GM08714 (cell line): ENCODE data around the gene ATP10B.

Experiments
- H3K4me3 ChIP-seq: fragments of 200-500 bp; sonication (Bioruptor generic); 2 replicates; pipeline ENCODE4 v1.5.1; 2014; ENCODE audit warnings: mild to moderate bottlenecking, low read length, inconsistent platforms
- ZNF274 ChIP-seq: IDR thresholded peaks from 2 replicates; pipeline ENCODE4 v1.6.1; 2012; ENCODE audit warnings: mild to moderate bottlenecking, low read depth, low read length

Gene ATP10B

DNA sequence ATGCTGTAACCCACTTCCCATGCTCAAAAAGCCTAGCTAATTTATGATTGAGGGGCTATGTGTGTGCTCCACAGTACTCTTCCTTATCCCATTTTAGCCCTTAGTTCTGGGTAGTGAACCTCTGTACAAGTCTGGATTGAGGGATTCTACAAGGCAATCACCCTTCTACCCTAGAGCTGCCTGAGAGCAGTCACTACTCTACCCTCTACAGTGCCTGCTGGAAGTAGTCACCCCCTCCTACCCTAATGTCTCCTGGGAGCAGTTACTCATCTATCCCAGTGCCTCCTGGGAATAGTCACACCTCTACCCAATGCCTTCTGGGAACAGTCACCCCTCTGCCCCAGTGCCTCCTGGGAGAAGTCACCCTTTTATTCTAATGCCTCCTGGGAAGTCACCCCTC is 150.6 kb downstream of the ATP10B start:
- TF ChIP-seq ZNF274, result no peak
- no peak overlapping the region for H3K4me3 ChIP-seq

DNA sequence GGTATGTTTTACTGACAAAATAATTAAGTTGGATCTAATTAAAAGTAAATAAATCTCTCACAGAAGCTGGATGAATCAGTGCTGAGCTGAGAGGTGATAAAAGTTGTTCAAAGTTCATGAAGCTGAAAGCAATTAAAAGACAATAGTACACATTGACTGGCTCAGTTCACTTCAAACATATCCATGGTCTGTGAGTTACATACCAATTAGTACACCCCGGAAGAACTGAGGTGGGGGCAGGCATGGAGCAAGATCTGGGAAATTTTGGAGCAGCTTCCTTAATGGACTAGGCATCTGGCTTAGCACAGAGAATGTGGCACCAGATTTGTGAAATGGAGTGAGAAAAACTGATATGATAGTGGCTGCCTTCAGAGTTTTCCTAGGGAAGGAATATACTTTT is 152.7 kb downstream of the ATP10B start:
- no peak for TF ChIP-seq ZNF274
- no peak overlapping the region for H3K4me3 ChIP-seq

DNA sequence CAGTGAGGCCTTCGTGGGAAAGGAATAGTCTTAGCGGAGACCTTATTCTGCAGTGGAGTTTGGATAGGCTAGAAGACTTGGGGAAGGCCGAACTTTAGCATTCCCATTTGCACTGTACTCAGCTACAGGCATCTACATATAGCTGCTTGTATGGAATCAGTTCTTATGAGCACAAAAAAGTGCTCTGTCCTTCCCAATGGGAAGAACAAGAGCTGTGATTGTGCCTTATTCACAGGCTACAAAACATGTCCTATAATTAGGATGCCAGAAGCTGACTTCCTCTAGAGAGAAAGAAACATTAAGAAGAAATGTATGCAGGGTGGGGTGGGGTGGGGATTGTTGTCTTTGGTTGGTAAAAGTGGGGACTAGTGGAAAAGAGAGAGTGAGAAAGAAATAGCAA is 154.7 kb downstream of the ATP10B start:
- no peak for TF ChIP-seq ZNF274
- H3K4me3 ChIP-seq, result no peak overlapping the region

DNA sequence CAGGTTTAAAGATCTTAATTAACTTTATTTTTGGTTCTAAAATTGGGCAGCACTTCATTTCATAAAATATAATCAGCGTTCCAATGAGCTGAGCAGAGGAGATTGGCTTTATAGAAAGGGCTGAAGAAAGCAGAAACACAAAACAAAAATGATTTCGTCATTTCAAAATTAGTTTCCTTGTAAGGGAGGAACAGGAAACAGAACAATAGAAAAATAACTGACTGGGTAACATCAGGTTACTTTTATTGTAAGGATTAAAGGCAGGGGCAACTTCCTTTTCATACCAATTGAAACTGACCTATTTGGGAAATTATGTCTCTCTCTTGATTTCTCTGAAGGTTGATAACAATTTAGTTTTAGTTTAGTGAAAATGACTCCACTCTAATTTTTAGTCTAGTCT is 157.1 kb downstream of the ATP10B start:
- no peak overlapping the region for H3K4me3 ChIP-seq
- TF ChIP-seq ZNF274, result no peak

DNA sequence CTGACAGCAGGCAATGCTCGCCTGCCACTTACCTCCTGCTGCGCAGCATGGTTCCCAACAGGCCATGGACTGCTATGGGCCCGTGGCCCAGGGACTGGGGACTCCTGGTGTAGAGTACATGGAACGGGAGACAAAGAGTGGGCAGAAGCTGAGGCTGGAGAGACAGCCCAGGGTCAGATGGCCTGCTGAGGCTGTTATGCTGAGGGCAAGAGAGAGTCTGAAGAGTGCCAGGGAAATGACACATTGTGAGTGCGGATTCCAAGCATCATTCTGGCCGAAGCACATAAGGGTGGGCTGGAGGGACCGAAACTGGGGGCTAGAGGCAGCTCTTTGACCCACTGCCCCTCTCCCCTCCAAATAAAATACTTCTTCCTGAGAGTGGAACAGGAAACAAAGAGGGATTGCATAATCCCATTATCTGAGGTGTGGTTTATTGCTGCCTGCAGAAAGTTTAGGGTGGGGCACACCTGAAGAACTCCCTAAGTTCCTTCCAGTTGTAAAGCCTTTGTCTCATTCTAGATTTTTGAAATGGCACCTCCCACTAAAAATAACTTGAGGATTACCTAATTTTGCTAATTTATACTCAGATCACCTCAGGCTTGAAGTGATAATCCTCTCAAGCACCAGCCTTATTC is 158.1 kb downstream of the ATP10B start:
- H3K4me3 ChIP-seq, result no peak overlapping the region
- no peak for TF ChIP-seq ZNF274

DNA sequence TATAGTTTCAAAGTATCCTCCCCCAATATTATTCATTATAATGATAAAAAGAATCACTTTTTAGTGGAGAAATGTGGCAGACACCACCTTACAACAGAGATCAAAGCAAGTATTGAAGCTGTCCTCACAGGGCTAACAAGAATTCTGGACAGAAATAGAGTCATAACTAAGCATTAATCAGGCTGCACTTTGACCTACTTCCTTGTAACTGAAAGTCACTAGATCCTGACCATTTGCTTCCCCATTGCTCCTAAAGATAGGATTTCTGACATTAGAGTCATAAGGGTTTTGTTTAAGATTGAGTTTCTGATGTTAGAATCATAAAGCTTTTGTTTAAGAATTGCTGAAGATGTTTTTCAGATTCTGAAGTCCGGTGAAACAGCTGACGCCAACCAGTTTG is 159.7 kb downstream of the ATP10B start:
- no peak overlapping the region for H3K4me3 ChIP-seq
- TF ChIP-seq ZNF274, result no peak

DNA sequence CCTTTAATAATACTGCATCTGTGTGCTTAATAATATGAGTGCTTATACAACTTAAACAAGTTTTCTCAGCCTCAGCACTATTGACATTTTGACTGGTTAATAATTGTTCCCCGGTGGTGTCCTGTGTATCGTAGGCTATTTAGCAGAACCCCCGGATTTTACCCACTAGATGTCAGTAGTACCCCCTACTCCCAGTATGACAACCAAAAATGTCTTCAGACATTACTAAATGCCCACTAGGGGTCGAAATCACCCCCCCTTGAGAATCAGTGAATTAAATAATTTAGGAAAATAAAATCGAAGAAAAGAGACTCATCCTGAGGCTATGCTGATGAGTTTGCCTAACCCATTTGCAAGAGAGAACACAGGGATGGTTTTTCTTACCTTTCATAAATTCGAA is 166.3 kb downstream of the ATP10B start:
- no peak overlapping the region for H3K4me3 ChIP-seq
- TF ChIP-seq ZNF274, result no peak

DNA sequence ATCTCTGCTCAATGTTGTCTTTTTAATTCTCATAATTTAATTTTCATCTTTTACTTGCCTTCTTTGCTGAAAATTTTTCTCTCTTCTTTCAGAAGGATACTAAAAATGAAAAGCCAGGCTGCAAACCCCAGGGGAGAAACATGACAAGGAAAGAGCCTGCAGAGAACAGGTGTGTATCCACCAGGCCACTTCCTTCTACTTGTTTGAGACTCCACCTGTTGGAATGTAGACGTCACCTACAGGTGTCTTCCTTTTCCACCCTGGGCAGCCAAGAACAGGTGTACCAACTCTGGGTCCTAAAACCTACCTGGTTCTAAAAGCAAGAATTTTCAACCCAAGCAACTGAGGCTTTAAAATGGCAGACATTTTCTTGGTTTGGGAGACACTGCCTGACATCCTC is 166.8 kb downstream of the ATP10B start:
- H3K4me3 ChIP-seq, result no peak overlapping the region
- TF ChIP-seq ZNF274, result no peak

DNA sequence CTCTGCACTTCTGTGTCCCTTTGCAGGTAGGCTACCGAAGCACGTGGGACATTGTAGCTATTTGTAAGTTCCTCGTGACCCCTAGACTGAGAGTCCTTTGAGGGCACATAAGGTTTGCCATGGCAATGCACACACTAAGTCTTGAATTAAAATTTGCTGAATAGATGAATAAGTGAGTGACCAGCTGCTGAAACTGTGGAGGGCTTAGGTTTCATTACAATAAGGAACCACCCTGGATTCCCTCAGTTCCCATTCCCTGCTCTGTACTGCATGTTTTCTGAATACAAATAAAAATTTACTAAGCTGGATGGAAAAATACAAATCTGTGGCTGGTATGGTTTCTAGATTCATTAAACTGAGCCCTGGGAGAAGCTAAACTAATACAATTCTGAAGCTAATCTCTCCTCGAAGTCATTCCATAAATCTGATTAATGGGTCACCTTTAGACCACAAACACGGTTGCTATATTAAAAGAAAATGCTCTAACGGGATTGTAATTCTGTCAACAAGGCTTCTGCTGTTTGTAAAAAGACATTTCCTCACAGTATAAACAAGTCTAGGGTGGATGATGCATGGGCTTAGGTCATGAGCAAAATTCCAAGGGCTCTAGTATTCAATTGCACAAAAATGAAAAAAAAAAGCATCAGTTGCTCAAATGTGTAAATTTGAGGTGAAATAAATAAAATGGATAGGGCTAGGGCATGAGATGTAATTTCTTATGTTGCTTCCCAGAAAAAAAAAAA is 172.3 kb downstream of the ATP10B start:
- no peak for TF ChIP-seq ZNF274

DNA sequence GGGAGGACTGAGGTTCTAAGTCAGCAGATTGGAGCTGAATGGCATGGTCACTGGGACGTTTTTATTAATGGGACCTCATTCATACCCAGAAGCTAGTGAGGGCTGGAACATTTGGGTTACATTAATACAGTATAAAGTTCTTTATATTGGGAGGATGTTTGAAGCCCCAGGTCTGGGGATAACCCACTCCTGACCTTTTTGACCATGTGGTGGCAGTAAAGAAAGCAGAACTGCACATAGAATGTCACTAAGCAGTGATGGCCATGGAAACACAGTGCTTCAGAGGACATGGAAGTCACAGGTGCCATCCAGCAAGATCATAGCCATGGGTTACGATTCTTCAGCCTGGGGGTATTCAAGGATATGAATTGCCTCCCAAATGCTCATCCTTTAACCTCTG is 176.0 kb downstream of the ATP10B start:
- H3K4me3 ChIP-seq, result no peak overlapping the region
- TF ChIP-seq ZNF274, result no peak

More for the DNA sequence above, 172.3 kb downstream of the ATP10B start:
- no peak overlapping the region for H3K4me3 ChIP-seq

DNA sequence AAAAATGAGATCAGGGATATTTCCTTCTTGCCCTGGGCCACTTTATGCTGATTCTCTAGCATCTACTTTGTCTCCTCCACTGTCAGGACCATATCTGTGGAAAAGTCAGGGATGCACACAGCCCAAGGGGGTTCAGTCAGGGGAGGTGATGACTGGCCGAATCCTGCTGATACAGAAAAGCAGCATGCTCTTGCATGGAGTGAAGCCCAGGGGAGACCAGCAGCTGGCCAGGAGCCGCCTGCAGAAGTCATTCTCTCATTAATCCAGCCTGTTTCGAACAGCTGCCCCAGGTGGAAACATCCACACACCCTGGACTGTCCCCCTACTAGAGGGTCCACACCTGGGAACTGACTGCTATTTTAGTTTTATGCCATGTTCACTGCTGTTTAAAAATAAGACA is 177.1 kb downstream of the ATP10B start:
- no peak overlapping the region for H3K4me3 ChIP-seq
- TF ChIP-seq ZNF274, result no peak

DNA sequence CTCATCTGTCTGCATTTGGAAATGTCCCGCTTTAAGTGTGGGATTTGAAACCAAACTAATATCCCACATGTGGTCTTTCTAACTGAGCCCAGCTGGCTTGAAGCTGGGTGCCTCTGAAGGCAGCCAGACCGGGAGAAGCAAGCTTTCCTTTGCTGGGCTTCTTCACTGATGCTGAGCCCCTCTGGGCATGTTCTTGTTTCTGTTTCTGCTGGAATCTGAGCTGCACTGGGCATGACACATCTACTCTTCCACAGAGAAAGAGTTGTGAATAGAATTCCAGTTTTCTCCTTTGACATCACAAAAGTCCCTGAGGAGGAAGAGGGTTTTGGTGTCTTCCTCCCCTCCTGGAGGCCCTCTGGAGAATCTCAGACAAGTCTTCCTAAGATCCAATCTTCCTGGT is 179.5 kb downstream of the ATP10B start:
- no peak for TF ChIP-seq ZNF274
- H3K4me3 ChIP-seq, result no peak overlapping the region

DNA sequence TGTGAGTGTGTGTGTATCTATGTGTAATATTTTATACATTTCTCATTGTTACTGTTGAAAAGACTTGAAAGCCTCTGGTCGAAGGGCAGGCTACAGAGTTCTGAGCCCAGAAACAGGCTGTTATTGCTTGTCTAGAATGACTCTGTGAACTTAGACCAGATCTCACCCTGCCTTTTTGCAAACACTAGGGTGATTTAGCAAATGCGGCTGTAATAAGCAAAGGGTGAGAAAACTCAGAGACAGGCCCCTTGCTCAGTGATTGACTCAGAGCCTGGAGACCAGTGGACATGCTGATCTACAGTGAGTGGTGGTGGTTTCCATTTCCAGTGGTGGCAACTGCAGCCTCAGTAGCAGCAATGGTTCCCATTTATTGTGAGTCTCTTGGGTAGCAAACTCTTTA is 183.7 kb downstream of the ATP10B start:
- no peak for TF ChIP-seq ZNF274
- H3K4me3 ChIP-seq, result no peak overlapping the region

DNA sequence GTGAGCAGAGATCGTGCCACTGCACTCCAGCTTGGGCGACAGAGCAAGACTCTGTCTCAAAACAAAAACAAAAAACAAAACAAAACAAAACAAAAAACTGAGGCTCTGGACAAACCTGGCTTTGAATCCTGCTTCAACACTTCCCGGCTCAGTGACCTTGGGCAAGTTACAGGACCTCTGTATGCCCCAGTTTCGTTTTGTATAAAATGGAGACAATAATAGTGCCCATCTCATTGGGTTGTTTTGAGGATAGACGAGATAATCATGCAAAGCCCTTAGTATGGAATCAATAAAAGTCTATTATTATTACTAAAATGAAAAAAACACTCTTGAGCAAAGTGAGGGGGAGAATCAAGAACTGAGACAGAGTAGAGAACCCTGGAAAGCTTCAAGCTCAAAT is 184.9 kb downstream of the ATP10B start:
- H3K4me3 ChIP-seq, result no peak overlapping the region
- TF ChIP-seq ZNF274, result no peak

DNA sequence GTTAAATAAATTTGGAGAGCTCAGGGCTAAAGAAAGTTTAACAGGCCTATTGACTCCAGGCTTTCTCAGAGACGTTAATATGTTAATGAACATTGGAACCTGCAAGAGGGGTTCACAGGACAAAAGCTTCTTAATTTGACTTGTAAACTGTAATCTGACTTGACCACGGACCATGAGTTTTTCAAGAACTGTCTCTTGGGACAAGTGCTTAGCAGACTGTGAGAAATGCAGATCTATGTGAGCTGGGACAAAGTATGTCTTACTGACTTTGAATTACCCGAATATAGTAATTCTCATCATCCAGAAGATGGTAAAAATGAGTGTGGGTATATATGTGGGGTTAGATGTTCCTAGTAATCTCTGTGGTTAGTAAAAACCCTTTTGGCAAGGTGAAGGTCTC is 186.6 kb downstream of the ATP10B start:
- no peak for TF ChIP-seq ZNF274
- H3K4me3 ChIP-seq, result no peak overlapping the region

DNA sequence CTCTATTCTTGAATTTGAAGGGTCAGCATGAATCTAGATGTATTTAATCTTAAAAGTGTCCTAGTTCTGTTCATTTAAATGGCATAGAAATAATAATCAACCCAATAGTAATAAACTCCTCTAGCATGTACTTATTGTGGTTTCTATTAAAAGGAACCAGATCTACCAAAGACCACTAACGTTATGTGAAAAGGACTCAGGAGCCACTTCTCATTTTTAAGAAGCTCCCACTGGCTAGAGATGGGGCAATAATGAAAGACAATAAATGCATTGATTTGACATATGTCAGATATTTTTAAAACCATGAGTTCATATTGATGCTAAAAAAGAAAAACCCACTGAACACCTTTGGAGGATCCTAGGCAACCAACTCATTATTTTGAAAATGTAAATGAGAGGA is 191.9 kb downstream of the ATP10B start:
- TF ChIP-seq ZNF274, result no peak
- no peak overlapping the region for H3K4me3 ChIP-seq
